NCI-H1092 (cell line): ENCODE measurements around the gene GNAS-AS1.

Experiments
- DNase-seq: peaks from one replicate; lab custom pipeline; 2025; lab: John Stamatoyannopoulos, UW

Gene GNAS-AS1

GRCh38 chr20:58778760-58779159 lies 71.9 kb downstream of the GNAS-AS1 start:
- no peak for DNase-seq

- DNase-seq: no peak
Measured at GRCh38 chr20:58777657-58778056, 73.0 kb downstream of the GNAS-AS1 start.

GRCh38 chr20:58776109-58776508 lies 74.6 kb downstream of the GNAS-AS1 start:
- no peak for DNase-seq

- DNase-seq: no peak
Measured at GRCh38 chr20:58775371-58775770, 75.3 kb downstream of the GNAS-AS1 start.

GRCh38 chr20:58774667-58775263 lies 75.9 kb downstream of the GNAS-AS1 start:
- DNase-seq: no peak

DNA sequence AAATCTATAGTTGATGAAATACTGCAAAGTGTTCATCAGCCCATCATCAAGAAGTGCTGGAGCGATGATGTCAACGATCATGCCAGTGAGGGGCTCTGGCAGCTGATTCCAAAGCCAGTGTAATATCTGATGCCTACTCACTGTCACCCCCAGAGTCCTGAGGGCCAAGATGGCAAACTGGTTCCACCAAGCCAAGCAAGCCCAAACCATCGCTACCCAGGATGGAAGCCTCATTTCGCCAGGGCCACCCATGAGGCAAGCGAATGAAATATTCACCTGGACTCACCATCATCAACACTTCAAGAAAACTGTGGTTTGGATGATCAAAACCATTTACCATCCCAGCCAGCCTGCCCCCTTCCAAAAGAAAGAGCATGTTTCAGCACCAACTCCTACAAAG lies 76.5 kb downstream of the GNAS-AS1 start:
- no peak for DNase-seq

DNA sequence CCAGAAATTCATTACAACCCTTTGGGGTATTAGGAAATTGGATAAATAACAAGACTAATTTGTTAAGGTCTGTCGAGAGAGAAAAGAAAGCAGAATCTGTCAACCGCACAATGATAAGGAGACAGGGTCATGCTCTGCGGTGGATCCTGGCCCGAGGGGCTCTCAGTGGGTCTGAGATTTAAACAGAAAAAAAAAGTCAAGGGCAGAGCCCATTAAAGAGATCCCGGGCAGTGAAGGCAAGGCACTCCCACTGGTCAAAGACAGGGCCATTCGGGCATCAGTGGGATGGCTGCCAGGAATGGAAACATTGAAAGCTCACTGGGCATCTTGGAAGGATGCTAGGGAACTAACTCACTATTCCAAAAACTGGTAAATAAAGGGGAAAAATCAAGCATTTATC lies 77.9 kb downstream of the GNAS-AS1 start:
- no peak for DNase-seq
